ENCODE results near the gene KCNV2. TPM values are rescaled to one million over a fixed set of nuclear protein-coding genes. Genes with fewer than 3 reads are reported as not detected.

KCNV2 gene
- total RNA-seq, 1 donor from 2014 or later = not detected

GRCh38 chr9:2725126-2725525 is 7.8 kb downstream of the KCNV2 start:
- TF ChIP-seq CTCF (IDR thresholded peaks at IDR 0.05) = no peak
- H3K9me3 Mint-ChIP-seq (ENCODE audit: low read depth) = no peaks in the 10 kb centered on the region
- no peaks in the 10 kb centered on the region for H3K36me3 Mint-ChIP-seq (ENCODE audit: low read depth)
- H3K4me3 Mint-ChIP-seq (ENCODE audit: unreplicated experiment) = no peak overlapping the region
- DNase-seq (ENCODE audit: low spot score) = no peak
- no peak overlapping the region for H3K27ac Mint-ChIP-seq (ENCODE audit: unreplicated experiment)
- no peaks in the 10 kb centered on the region for H3K27me3 Mint-ChIP-seq (ENCODE audit: low read depth)
- peaks cover 5% of the 10 kb centered on the region for H3K4me1 Mint-ChIP-seq (ENCODE audit: low read depth)

- H3K36me3 Mint-ChIP-seq (ENCODE audit: low read depth) = no peaks in the 10 kb centered on the region
- TF ChIP-seq CTCF (IDR thresholded peaks at IDR 0.05) = no peak
- H3K4me3 Mint-ChIP-seq (ENCODE audit: unreplicated experiment) = no peak overlapping the region
- H3K27ac Mint-ChIP-seq (ENCODE audit: unreplicated experiment) = no peak overlapping the region
- H3K4me1 Mint-ChIP-seq (ENCODE audit: low read depth) = peaks cover 5% of the 10 kb centered on the region
- no peaks in the 10 kb centered on the region for H3K9me3 Mint-ChIP-seq (ENCODE audit: low read depth)
- no peak for DNase-seq (ENCODE audit: low spot score)
- no peaks in the 10 kb centered on the region for H3K27me3 Mint-ChIP-seq (ENCODE audit: low read depth)
Observed at GRCh38 chr9:2725898-2726649, 8.8 kb downstream of the KCNV2 start.

GRCh38 chr9:2726650-2727340 is 9.5 kb downstream of the KCNV2 start:
- H3K4me1 Mint-ChIP-seq (ENCODE audit: low read depth) = peaks cover 5% of the 10 kb centered on the region
- H3K4me3 Mint-ChIP-seq (ENCODE audit: unreplicated experiment) = no peak overlapping the region
- no peak overlapping the region for H3K27ac Mint-ChIP-seq (ENCODE audit: unreplicated experiment)
- H3K36me3 Mint-ChIP-seq (ENCODE audit: low read depth) = no peaks in the 10 kb centered on the region
- H3K9me3 Mint-ChIP-seq (ENCODE audit: low read depth) = no peaks in the 10 kb centered on the region
- no peak for DNase-seq (ENCODE audit: low spot score)
- H3K27me3 Mint-ChIP-seq (ENCODE audit: low read depth) = no peaks in the 10 kb centered on the region
- no peak for TF ChIP-seq CTCF (IDR thresholded peaks at IDR 0.05)

GRCh38 chr9:2727374-2727773 is 10.1 kb downstream of the KCNV2 start:
- no peak for DNase-seq (ENCODE audit: low spot score)
- Mint-ChIP-seq H3K4me3 (ENCODE audit: unreplicated experiment) (no peak overlapping the region), H3K36me3 (ENCODE audit: low read depth) (no peaks in the 10 kb centered on the region), H3K27ac (ENCODE audit: unreplicated experiment) (no peak overlapping the region), H3K27me3 (ENCODE audit: low read depth) (no peaks in the 10 kb centered on the region), H3K9me3 (ENCODE audit: low read depth) (no peaks in the 10 kb centered on the region), H3K4me1 (ENCODE audit: low read depth) (peaks cover 5% of the 10 kb centered on the region)
- TF ChIP-seq CTCF (IDR thresholded peaks at IDR 0.05) = no peak

- no peak for DNase-seq (ENCODE audit: low spot score)
- Mint-ChIP-seq H3K4me3 (ENCODE audit: unreplicated experiment) (no peak overlapping the region), H3K4me1 (ENCODE audit: low read depth) (peaks cover 5% of the 10 kb centered on the region), H3K36me3 (ENCODE audit: low read depth) (no peaks in the 10 kb centered on the region), H3K9me3 (ENCODE audit: low read depth) (no peaks in the 10 kb centered on the region), H3K27ac (ENCODE audit: unreplicated experiment) (no peak overlapping the region), H3K27me3 (ENCODE audit: low read depth) (no peaks in the 10 kb centered on the region)
- peak; percentile 84 for TF ChIP-seq CTCF (IDR thresholded peaks at IDR 0.05)
Observed at GRCh38 chr9:2727966-2728613, 10.8 kb downstream of the KCNV2 start.

Data from chondrocyte (in vitro differentiated cells).